Heart left ventricle (tissue), 16 donors: ENCODE results near the gene DDR1. TPM values are rescaled to one million over a fixed set of nuclear protein-coding genes. Genes with fewer than 3 reads are reported as not detected.

Experiments
- ATAC-seq, 4 donors: fragments of 200-7000 bp; cut with Tn5 transposase; one replicate each; pipeline ENCODE4 v1.9.1; 2020 to 2022; ENCODE audit warnings: moderate library complexity in 4 of 4, mild to moderate bottlenecking in 3 of 4, moderate number of reproducible peaks in 1 of 4
- DNase-seq, 5 donors: peaks; one replicate each; pipeline ENCODE4 v3.0.0-alpha.2; 2020
- H3K27ac ChIP-seq, 12 donors: fragments of 200-600 bp; sonication (generic) in 4 of 12; one replicate each; pipeline versions ENCODE4 v1.5.0 to v1.8.0; 2016 to 2022; ENCODE audit warnings: mild to moderate bottlenecking in 2 of 12
- H3K27me3 ChIP-seq, 9 donors: fragments of 200-600 bp; sonication (generic) in 2 of 9; one replicate each; pipeline versions ENCODE4 v1.5.1 to v1.8.0; 2016 to 2022; ENCODE audit warnings: mild to moderate bottlenecking in 3 of 9
- H3K36me3 ChIP-seq, 9 donors: fragments of 200-600 bp; sonication (generic) in 2 of 9; one replicate each; pipeline versions ENCODE4 v1.5.0 to v1.8.0; 2018 to 2022; ENCODE audit warnings: mild to moderate bottlenecking in 2 of 9
- H3K4me1 ChIP-seq, 12 donors: fragments of 200-600 bp; sonication (generic) in 4 of 12; one replicate each; pipeline versions ENCODE4 v1.5.0 to v1.8.0; 2016 to 2022; ENCODE audit warnings: mild to moderate bottlenecking in 3 of 12
- H3K4me3 ChIP-seq, 12 donors: fragments of 200-600 bp; sonication (generic) in 4 of 12; one replicate each; pipeline versions ENCODE4 v1.5.0 to v1.8.0; 2017 to 2022; ENCODE audit warnings: mild to moderate bottlenecking in 9 of 12, moderate library complexity in 4 of 12
- H3K9me3 ChIP-seq, 12 donors: fragments of 200-600 bp; sonication (generic) in 4 of 12; one replicate each; pipeline versions ENCODE4 v1.5.0 to v1.8.0; 2016 to 2022; ENCODE audit warnings: mild to moderate bottlenecking in 1 of 12
- POLR2A ChIP-seq, 2 donors: fragments of 450-650 bp; IDR thresholded peaks; one replicate each; pipeline ENCODE4 v1.6.1; 2017; ENCODE audit warnings: antibody characterized with exemption in 2 of 2, mild to moderate bottlenecking in 2 of 2, moderate library complexity in 2 of 2
- WGBS, 4 donors: extraction: QIAGEN DNeasy Blood & Tissue Kit in 2 of 4; methylation state at CpG; one replicate each; pipeline versions ENCODE4 v1.1.5 to v1.1.7; 2013 to 2018; 5-methylcytosine and 5-hydroxymethylcytosine counted together
- intact Hi-C, 10 donors: fragments of 100-400 bp; cut with DNase I; formaldehyde crosslinking; loops; one replicate each; pipeline versions ENCODE4 v1.11.1 to v1.14.2; 2022
- polyA plus RNA-seq, 2 donors: library from polyadenylated mRNA; stranded (reverse); fragments of 200-250 nt; gene quantifications; one replicate each; pipeline ENCODE4 v1.2.3, GENCODE V29; 2013
- total RNA-seq, 9 donors: library from RNA; depleted of rRNA in 2 of 9; stranded (reverse); fragments of >200 nt in 2 of 9; fragmentation: NEBNext Ultra II Directional in 3 of 9; extraction: Animal tissue kit (Norgen Biotek cat#: 25700) in 3 of 9; gene quantifications; one replicate each; pipeline versions ENCODE4 v1.1.0 to v1.2.4, GENCODE V29; 2016 to 2023
- TF ChIP-seq, protein P1 (sequence below), 12 donors: fragments of 200-600 bp; sonication (generic) in 4 of 12; IDR thresholded peaks; one replicate each; pipeline versions ENCODE4 v1.5.0 to v1.8.0; 2018 to 2022; ENCODE audit warnings: antibody characterized with exemption in 12 of 12, mild to moderate bottlenecking in 5 of 12
- donor health status: ischemic (EF 13 %, LVEDD 7.1; RV severe dilation, severe dysfunction).
- donor health status: healthy with polysubstance abuse.
- donor health status: DM: no; HTN: yes; CAD: no.
- donor health status: DM: no; HTN: no; CAD: no.
- donor health status: ischemic (EF 25% LVEDD 6.9; RV normal size, moderate dysfunction).
- donor health status: ischemic (EF 25% LVEDD 5.7; RV mildly dilated, moderate dysfunction).
- donor health status: healthy.
- donor health status: DM: yes; HTN: yes; CAD: no.
- donor health status: ischemic (EF 35%, LVEDD 5.7; RV mildly dilated, moderate dysfunction).
- donor health status: nonischemic (EF 11% LVEDD 7.7; RV severe dilation, severe dysfunction).
- donor health status: DM: yes; HTN: yes; CAD: no.
- donor health status: PGD.
- donor health status: ischemic (EF 29% LVEDD 5.4; RV normal size, mild dysfunction).
- donor health status: nonischemic (EF 23%, LVEDD 6.1; RV moderate dilation, normal function).

The DDR1 gene
- total and polyA plus RNA-seq, 11 donors: 11.8 to 50.0 (median 32.0) TPM

DNA sequence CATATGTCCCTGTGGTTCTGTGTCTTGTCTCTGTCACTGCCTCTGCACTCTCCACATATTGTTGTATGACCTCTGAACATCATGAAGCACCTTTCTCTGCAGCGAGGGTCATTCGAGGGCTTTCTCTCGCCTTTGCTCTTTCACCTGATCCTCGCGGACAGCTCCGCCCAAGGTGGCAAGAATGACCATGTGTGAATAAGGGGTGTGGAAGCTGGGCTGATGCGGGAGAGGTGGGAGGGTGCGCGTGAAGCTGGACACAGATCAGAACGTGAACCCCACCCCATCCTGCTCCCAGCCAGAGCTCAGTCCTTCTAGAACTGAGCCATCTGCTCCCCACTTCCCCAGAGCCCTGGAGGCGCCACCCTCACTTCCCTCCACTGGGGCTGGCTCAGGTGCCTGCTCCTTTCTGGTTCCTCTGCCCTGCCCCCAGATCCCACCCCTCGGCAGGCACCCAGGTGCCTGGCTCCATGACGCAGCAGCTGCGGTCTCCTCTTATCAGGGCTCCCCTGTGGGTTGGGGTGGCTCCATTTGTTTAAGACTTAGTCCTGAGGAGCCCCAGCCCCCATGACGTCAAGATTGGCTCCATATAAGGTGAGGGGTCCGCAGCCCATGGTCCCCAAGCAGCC is 56.2 kb downstream of the DDR1 start, which contains the start of gene MUCL3:
TSS of gene MUCL3 (plus strand) at position 613 of the 626 bp plus-strand sequence. CDS start 27 bp downstream, outside the sequence.
- intact Hi-C loops: loop anchor here in 1 of 10 donors (10.0 kb wide), 1 partner anchor 64 kb away; no protein-coding TSS in a partner anchor
- WGBS, 4 donors: 62 to 72% (median 66%) methylated on average over 14 to 16 of the region's 16 CpGs
- H3K4me3 ChIP-seq: no peak within 1 kb of the TSS
- no peak for DNase-seq
- no peaks in the 10 kb centered on the region for H3K36me3 ChIP-seq
- TF ChIP-seq, protein P1, sequence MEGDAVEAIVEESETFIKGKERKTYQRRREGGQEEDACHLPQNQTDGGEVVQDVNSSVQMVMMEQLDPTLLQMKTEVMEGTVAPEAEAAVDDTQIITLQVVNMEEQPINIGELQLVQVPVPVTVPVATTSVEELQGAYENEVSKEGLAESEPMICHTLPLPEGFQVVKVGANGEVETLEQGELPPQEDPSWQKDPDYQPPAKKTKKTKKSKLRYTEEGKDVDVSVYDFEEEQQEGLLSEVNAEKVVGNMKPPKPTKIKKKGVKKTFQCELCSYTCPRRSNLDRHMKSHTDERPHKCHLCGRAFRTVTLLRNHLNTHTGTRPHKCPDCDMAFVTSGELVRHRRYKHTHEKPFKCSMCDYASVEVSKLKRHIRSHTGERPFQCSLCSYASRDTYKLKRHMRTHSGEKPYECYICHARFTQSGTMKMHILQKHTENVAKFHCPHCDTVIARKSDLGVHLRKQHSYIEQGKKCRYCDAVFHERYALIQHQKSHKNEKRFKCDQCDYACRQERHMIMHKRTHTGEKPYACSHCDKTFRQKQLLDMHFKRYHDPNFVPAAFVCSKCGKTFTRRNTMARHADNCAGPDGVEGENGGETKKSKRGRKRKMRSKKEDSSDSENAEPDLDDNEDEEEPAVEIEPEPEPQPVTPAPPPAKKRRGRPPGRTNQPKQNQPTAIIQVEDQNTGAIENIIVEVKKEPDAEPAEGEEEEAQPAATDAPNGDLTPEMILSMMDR (IDR thresholded peaks at IDR 0.05): no peak
- no peak for TF ChIP-seq POLR2A (IDR thresholded peaks at IDR 0.05)
- peaks cover 0 to 10% (median 4%) of the 10 kb centered on the region in 12 donors for H3K4me1 ChIP-seq
- H3K9me3 ChIP-seq: no peaks in the 10 kb centered on the region
- ATAC-seq: no peak
- H3K27me3 ChIP-seq: peaks cover 0 to 11% (median 0%) of the 10 kb centered on the region in 9 donors
- H3K27ac ChIP-seq: no peak within 1 kb of the TSS

- H3K27me3 ChIP-seq: peaks cover 0 to 10% (median 0%) of the 10 kb centered on the region in 9 donors
- H3K9me3 ChIP-seq: no peaks in the 10 kb centered on the region
- H3K4me1 ChIP-seq: peaks cover 0 to 10% (median 4%) of the 10 kb centered on the region in 12 donors
- H3K27ac ChIP-seq: no peak overlapping the region
- intact Hi-C loops: loop anchor here in 1 of 10 donors (10.0 kb wide), 1 partner anchor 62 kb away; no protein-coding TSS in a partner anchor
- no peaks in the 10 kb centered on the region for H3K36me3 ChIP-seq
- ATAC-seq (peak; percentile 64 to 90 (median 82)), DNase-seq (peak in 4 of 5 donors; percentile 62 to 82 (median 72))
- TF ChIP-seq, protein P1 (IDR thresholded peaks at IDR 0.05): peak in 8 of 12 donors; percentile 23 to 53 (median 36)
- TF ChIP-seq POLR2A (IDR thresholded peaks at IDR 0.05): no peak
- 11 to 19% (median 15%) methylated on average over 15 of the region's 15 CpGs for WGBS, 4 donors
- no peak overlapping the region for H3K4me3 ChIP-seq
Measured at GRCh38 chr6:30942338-30943060, 58.2 kb downstream of the DDR1 start.

DNA sequence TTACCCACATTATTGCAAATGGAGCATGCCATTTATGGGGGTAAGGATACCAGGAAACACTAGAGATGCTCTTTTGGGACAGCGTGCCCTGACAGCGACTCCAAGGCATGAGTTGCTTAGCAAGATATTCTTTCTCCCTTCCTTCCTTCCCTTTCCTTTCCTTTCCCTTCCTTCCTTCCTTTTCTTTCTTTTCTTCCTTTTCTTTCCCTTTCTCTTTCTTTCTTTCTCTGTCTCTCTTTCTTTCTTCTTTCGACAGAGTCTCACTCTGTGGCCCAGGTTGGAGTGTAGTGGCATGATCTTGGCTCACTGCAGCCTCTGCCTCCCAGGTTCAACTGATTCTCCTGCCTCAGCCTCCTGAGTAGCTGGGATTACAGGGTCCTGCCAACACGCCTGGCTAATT is 59.7 kb downstream of the DDR1 start:
- Histone ChIP-seq H3K36me3 (no peaks in the 10 kb centered on the region), H3K4me3 (no peak overlapping the region), H3K9me3 (no peaks in the 10 kb centered on the region), H3K4me1 (peaks cover 0 to 10% (median 4%) of the 10 kb centered on the region in 12 donors), H3K27ac (no peak overlapping the region), H3K27me3 (peaks cover 0 to 7% (median 0%) of the 10 kb centered on the region in 9 donors)
- intact Hi-C loops: loop anchor here in 1 of 10 donors (10.0 kb wide), 1 partner anchor 61 kb away; no protein-coding TSS in a partner anchor
- ATAC-seq: no peak
- WGBS, 4 donors: 86 to 95% (median 91%) methylated on average over 4 of the region's 4 CpGs
- DNase-seq: no peak
- TF ChIP-seq POLR2A (IDR thresholded peaks at IDR 0.05): no peak
- TF ChIP-seq, protein P1 (IDR thresholded peaks at IDR 0.05): no peak

DNA sequence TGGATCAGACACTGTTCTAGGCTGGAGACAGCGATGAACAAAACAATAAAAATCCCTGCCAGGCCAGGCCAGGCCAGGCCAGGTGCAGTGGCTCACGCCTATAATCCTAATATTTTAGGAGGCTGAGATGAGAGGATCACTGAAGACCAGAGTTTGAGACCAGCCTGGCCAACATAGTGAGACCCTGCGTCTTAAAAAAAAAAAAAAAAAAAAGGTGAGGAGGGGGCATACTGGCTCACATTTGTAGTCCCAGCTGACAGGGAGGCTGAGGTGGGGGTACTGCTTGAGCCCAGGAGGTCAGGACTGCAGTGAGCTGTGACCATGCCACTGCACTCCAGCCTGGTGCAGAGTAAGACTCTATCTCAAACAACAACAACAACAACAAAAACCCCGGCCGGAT is 61.0 kb downstream of the DDR1 start:
- 85 to 92% (median 88%) methylated on average over 5 of the region's 5 CpGs for WGBS, 4 donors
- ATAC-seq: no peak
- Histone ChIP-seq H3K4me1 (peaks cover 0 to 10% (median 4%) of the 10 kb centered on the region in 12 donors), H3K36me3 (no peaks in the 10 kb centered on the region), H3K9me3 (no peaks in the 10 kb centered on the region), H3K27me3 (peaks cover 0 to 7% (median 0%) of the 10 kb centered on the region in 9 donors), H3K4me3 (no peak overlapping the region), H3K27ac (no peak overlapping the region)
- intact Hi-C loops: loop anchor here in 1 of 10 donors (10.0 kb wide), 1 partner anchor 60 kb away; no protein-coding TSS in a partner anchor
- no peak for DNase-seq
- TF ChIP-seq POLR2A (IDR thresholded peaks at IDR 0.05): no peak
- TF ChIP-seq, protein P1 (IDR thresholded peaks at IDR 0.05): no peak
